ENCODE measurements around the gene EMID1. TPM values are rescaled to one million over a fixed set of nuclear protein-coding genes. Genes with fewer than 3 reads are reported as not detected.

The EMID1 gene
- total and polyA plus RNA-seq, 8 donors: 1.8 to 23.6 (median 10.3) TPM; not detected in 1

GRCh38 chr22:29259253-29259899 lies 53.7 kb downstream of the EMID1 start:
- Histone ChIP-seq H3K27me3 (no peaks in the 10 kb centered on the region), H3K36me3 (peaks cover 0 to 33% (median 29%) of the 10 kb centered on the region in 4 donors), H3K4me1 (no peaks in the 10 kb centered on the region), H3K27ac (no peak overlapping the region), H3K4me3 (no peak overlapping the region), H3K9me3 (no peaks in the 10 kb centered on the region)
- intact Hi-C loops (cut with DNase I; ENCODE audit: low total_unique reads): loop anchor here (10.0 kb wide), 2 partner anchors 195 to 405 kb away; partner anchors contain the start of gene C22orf31
- TF ChIP-seq POLR2AphosphoS5 (IDR thresholded peaks at IDR 0.05) (no peak), CTCF (IDR thresholded peaks at IDR 0.05) (no peak), POLR2A (IDR thresholded peaks at IDR 0.05) (no peak)
- no peak for DNase-seq
- WGBS, 5 donors: 74 to 83% (median 76%) methylated on average over 9 to 11 of the region's 11 CpGs

GRCh38 chr22:29260031-29260560 lies 54.4 kb downstream of the EMID1 start:
- DNase-seq: no peak
- 88 to 96% (median 91%) methylated on average over 6 to 13 of the region's 13 CpGs for WGBS, 5 donors
- no peaks in the 10 kb centered on the region for H3K27me3 ChIP-seq
- H3K9me3 ChIP-seq: no peaks in the 10 kb centered on the region
- H3K4me1 ChIP-seq: no peaks in the 10 kb centered on the region
- peaks cover 0 to 40% (median 36%) of the 10 kb centered on the region in 4 donors for H3K36me3 ChIP-seq
- H3K27ac ChIP-seq: no peak overlapping the region
- no peak overlapping the region for H3K4me3 ChIP-seq
- intact Hi-C loops (cut with DNase I; ENCODE audit: low total_unique reads): no loop called here
- TF ChIP-seq POLR2A (IDR thresholded peaks at IDR 0.05) (no peak), POLR2AphosphoS5 (IDR thresholded peaks at IDR 0.05) (no peak), CTCF (IDR thresholded peaks at IDR 0.05) (no peak), EP300 (IDR thresholded peaks at IDR 0.05) (no peak)

- TF ChIP-seq CTCF (IDR thresholded peaks at IDR 0.05) (no peak), EP300 (IDR thresholded peaks at IDR 0.05) (no peak), POLR2AphosphoS5 (IDR thresholded peaks at IDR 0.05) (no peak), POLR2A (IDR thresholded peaks at IDR 0.05) (no peak)
- Histone ChIP-seq H3K4me1 (peaks cover 0 to 3% (median 2%) of the 10 kb centered on the region in 4 donors), H3K4me3 (no peak overlapping the region), H3K27me3 (no peaks in the 10 kb centered on the region), H3K9me3 (no peaks in the 10 kb centered on the region), H3K27ac (no peak overlapping the region), H3K36me3 (peaks cover 0 to 47% (median 41%) of the 10 kb centered on the region in 4 donors)
- no peak for DNase-seq
- 74 to 90% (median 79%) methylated on average over 9 to 17 of the region's 17 CpGs for WGBS, 5 donors
- intact Hi-C loops (cut with DNase I; ENCODE audit: low total_unique reads): no loop called here
Measured at GRCh38 chr22:29260601-29261315, 55.1 kb downstream of the EMID1 start.

GRCh38 chr22:29263791-29264276 lies 58.1 kb downstream of the EMID1 start:
- intact Hi-C loops (cut with DNase I; ENCODE audit: low total_unique reads): no loop called here
- no peaks in the 10 kb centered on the region for H3K27me3 ChIP-seq
- TF ChIP-seq POLR2A (IDR thresholded peaks at IDR 0.05) (no peak), CTCF (IDR thresholded peaks at IDR 0.05) (no peak), EP300 (IDR thresholded peaks at IDR 0.05) (no peak), POLR2AphosphoS5 (IDR thresholded peaks at IDR 0.05) (no peak)
- peak in 1 of 2 donors; percentile 39 for DNase-seq
- H3K4me1 ChIP-seq: peaks cover 16 to 22% (median 20%) of the 10 kb centered on the region in 4 donors
- H3K9me3 ChIP-seq: no peaks in the 10 kb centered on the region
- WGBS, 5 donors: 66 to 88% (median 78%) methylated on average over 11 to 14 of the region's 14 CpGs
- peak overlapping the region in 1 of 5 donors; percentile 14 for H3K27ac ChIP-seq
- no peak overlapping the region for H3K4me3 ChIP-seq
- peaks cover 0 to 49% (median 40%) of the 10 kb centered on the region in 4 donors for H3K36me3 ChIP-seq
